B cell (primary cell): Measurements from ENCODE around the gene DNM1L. TPM values are rescaled to one million over a fixed set of nuclear protein-coding genes. Genes with fewer than 3 reads are reported as not detected.

Experiments used
- ATAC-seq: fragments of 200-7000 bp; cut with Tn5 transposase; one replicate; pipeline ENCODE4 v1.10.0; 2021; ENCODE audit warnings: low read depth, mild to moderate bottlenecking, moderate number of reproducible peaks, moderate library complexity
- CTCF ChIA-PET: fragments of 350-600 bp; sonication (Branson Sonifier 250); formaldehyde crosslinking; loops from one replicate; lab custom pipeline; 2021; ENCODE audit warnings: antibody characterized with exemption, inconsistent platforms; lab: Charles Lee
- POLR2A ChIA-PET: fragments of 350-600 bp; sonication (Branson Sonifier 250); formaldehyde crosslinking; loops from one replicate; lab custom pipeline; 2021; ENCODE audit warnings: antibody characterized with exemption; lab: Charles Lee
- DNase-seq: peaks from one replicate; pipeline ENCODE4 v3.0.0; 2013
- H2AFZ ChIP-seq: 2 replicates; pipeline ENCODE4 v1.6.1; 2012; ENCODE audit warnings: mild to moderate bottlenecking, low read depth, low read length; ENCODE audit not compliant: insufficient read depth, poor library complexity, severe bottlenecking
- H3K27ac ChIP-seq, 2 donors: 1 replicate in 1 of 2; 2 replicates in 1 of 2; pipeline ENCODE4 v1.5.1; 2012 to 2013; ENCODE audit warnings: low read length in 2 of 2, mild to moderate bottlenecking in 2 of 2, moderate library complexity in 1 of 2
- H3K27me3 ChIP-seq, 4 experiments: fragments of 200-600 bp in 1 of 4; sonication (generic) in 1 of 4; replicated peaks in 1 of 4; 1 replicate in 2 of 4; 2 replicates in 2 of 4; pipeline versions ENCODE4 v1.6.1 to v1.7.0; 2013 to 2016; ENCODE audit warnings: low read length in 3 of 4, mild to moderate bottlenecking in 2 of 4, mixed read lengths in 1 of 4, moderate library complexity in 1 of 4; ENCODE audit not compliant: insufficient read depth in 4 of 4, control insufficient read depth in 3 of 4; ENCODE audit errors: control extremely low read depth in 1 of 4
- H3K36me3 ChIP-seq, 2 experiments: replicated peaks in 1 of 2; 1 replicate in 1 of 2; 2 replicates in 1 of 2; pipeline versions ENCODE4 v1.6.1 to v1.7.1; 2013; ENCODE audit warnings: low read length in 1 of 2; ENCODE audit not compliant: insufficient read depth in 2 of 2, control insufficient read depth in 1 of 2; ENCODE audit errors: control extremely low read depth in 1 of 2, extremely low read depth in 1 of 2
- H3K4me1 ChIP-seq, 2 donors: fragments of 200-600 bp in 1 of 2; sonication (generic) in 1 of 2; 1 replicate in 1 of 2; 2 replicates in 1 of 2; pipeline versions ENCODE4 v1.5.1 to v1.6.1; 2013 to 2017; ENCODE audit warnings: low read length in 2 of 2; ENCODE audit not compliant: control insufficient read depth in 2 of 2, insufficient read depth in 2 of 2
- H3K4me2 ChIP-seq: replicated peaks from 2 replicates; pipeline ENCODE3; 2012; ENCODE audit warnings: mild to moderate bottlenecking, low read depth, low read length; ENCODE audit not compliant: poor library complexity, severe bottlenecking
- H3K4me3 ChIP-seq, 5 experiments: fragments of 200-600 bp in 1 of 5; sonication (generic) in 1 of 5; 1 replicate in 3 of 5; 2 replicates in 2 of 5; pipeline versions ENCODE4 v1.5.1 to v1.7.0; 2011 to 2016; ENCODE audit warnings: low read length in 4 of 5, mild to moderate bottlenecking in 4 of 5, low read depth in 2 of 5, control low read depth in 1 of 5, moderate library complexity in 1 of 5; ENCODE audit not compliant: insufficient read depth in 1 of 5; ENCODE audit errors: control extremely low read depth in 1 of 5, extremely low read depth in 1 of 5
- H3K79me2 ChIP-seq: fragments of 200-600 bp; sonication (generic); one replicate; pipeline ENCODE4 v1.6.0; 2016; ENCODE audit warnings: low read length; ENCODE audit not compliant: control insufficient read depth, insufficient read depth
- H3K9ac ChIP-seq: fragments of 200-600 bp; sonication (generic); 2 replicates; pipeline ENCODE4 v1.6.1; 2017; ENCODE audit warnings: mild to moderate bottlenecking, low read length, moderate library complexity
- H3K9me3 ChIP-seq, 3 donors: one replicate each; pipeline versions ENCODE4 v1.6.1 to v1.7.1; 2013; ENCODE audit warnings: low read length in 2 of 3; ENCODE audit not compliant: control insufficient read depth in 2 of 3, insufficient read depth in 1 of 3; ENCODE audit errors: control extremely low read depth in 1 of 3
- H4K20me1 ChIP-seq: 2 replicates; pipeline ENCODE4 v1.6.0; 2012; ENCODE audit warnings: mild to moderate bottlenecking, low read length; ENCODE audit not compliant: insufficient read depth, control insufficient read depth, poor library complexity, severe bottlenecking
- H3K27ac Mint-ChIP-seq: one replicate; pipeline ENCODE4 v1.8.0; 2021; ENCODE audit warnings: mixed read lengths
- H3K27me3 Mint-ChIP-seq: one replicate; pipeline ENCODE4 v1.8.0; 2021; ENCODE audit warnings: mixed read lengths
- H3K4me1 Mint-ChIP-seq: one replicate; pipeline ENCODE4 v1.8.0; 2021; ENCODE audit warnings: mixed read lengths
- H3K4me3 Mint-ChIP-seq: one replicate; pipeline ENCODE4 v1.8.0; 2021; ENCODE audit warnings: mixed read lengths
- H3K9me3 Mint-ChIP-seq: one replicate; pipeline ENCODE4 v1.8.0; 2022; ENCODE audit warnings: mixed read lengths; ENCODE audit not compliant: insufficient read depth
- EZH2 ChIP-seq: IDR thresholded peaks from 2 replicates; pipeline ENCODE4 v1.6.1; 2012; ENCODE audit warnings: borderline replicate concordance, low read depth, mild to moderate bottlenecking, moderate library complexity, low read length; ENCODE audit not compliant: insufficient read depth, poor library complexity, severe bottlenecking
- WGBS: methylation state at CpG from one replicate; pipeline ENCODE4 v1.1.5; 2013; ENCODE audit warnings: missing lambda C conversion rate; ENCODE audit not compliant: insufficient coverage; 5-methylcytosine and 5-hydroxymethylcytosine counted together
- intact Hi-C: fragments of 100-400 bp; cut with micrococcal nuclease; formaldehyde crosslinking; loops from one replicate; pipeline ENCODE4 v1.10.0; 2022
- polyA plus RNA-seq: library from polyadenylated mRNA; depleted of rRNA; stranded (reverse); fragments of >200 nt; gene quantifications from 2 replicates; pipeline ENCODE4 v1.2.3, GENCODE V29; 2012
- total RNA-seq, 2 donors: library from RNA; stranded (reverse); fragments of 120-200 nt in 1 of 2; gene quantifications; 1 replicate in 1 of 2; 2 replicates in 1 of 2; pipeline versions ENCODE4 v1.2.3 to v1.2.4, GENCODE V29; 2013 to 2022
- TF ChIP-seq, protein P1 (sequence below): fragments of 200-600 bp; IDR thresholded peaks from one replicate; pipeline ENCODE4 v1.8.0; 2022; ENCODE audit warnings: antibody characterized with exemption, mild to moderate bottlenecking

The DNM1L gene
- total and polyA plus RNA-seq, 2 donors (not counting 1 experiment from before 2014, with no cell fraction given): 23.3 to 74.2 TPM

DNA sequence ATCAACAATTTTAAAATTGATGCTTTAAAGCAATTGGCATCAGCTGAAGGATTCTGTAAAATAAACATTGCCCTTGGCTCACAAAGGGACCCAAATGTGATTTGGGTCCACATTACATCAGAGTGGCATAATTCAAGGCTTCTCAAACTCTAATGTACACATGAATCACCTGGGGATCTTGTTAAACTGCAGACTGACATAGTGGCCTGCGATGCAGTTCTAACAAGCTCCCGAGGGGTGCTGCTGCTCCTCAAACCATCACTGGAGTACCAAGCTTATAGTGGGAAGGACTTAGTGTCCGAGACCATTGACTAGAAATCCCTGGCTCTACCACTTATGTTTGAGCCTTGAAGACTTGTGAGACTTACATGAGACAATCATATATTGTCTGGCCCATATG, 31.8 kb upstream of the DNM1L start:
- H3K27ac ChIP-seq: no peak overlapping the region
- no peak overlapping the region for H3K4me2 ChIP-seq
- POLR2A ChIA-PET: no interaction called here
- DNase-seq (no peak), ATAC-seq (no peak)
- intact Hi-C loops: no loop called here
- Mint-ChIP-seq H3K9me3 (no peaks in the 10 kb centered on the region), H3K4me1 (no peaks in the 10 kb centered on the region), H3K4me3 (no peak overlapping the region), H3K27ac (no peak overlapping the region), H3K27me3 (no peaks in the 10 kb centered on the region)
- H3K36me3 ChIP-seq: no peaks in the 10 kb centered on the region
- no peaks in the 10 kb centered on the region for H3K27me3 ChIP-seq
- no peak overlapping the region for H3K4me3 ChIP-seq
- no peak overlapping the region for H3K9ac ChIP-seq
- H4K20me1 ChIP-seq: no peaks in the 10 kb centered on the region
- no peak overlapping the region for H2AFZ ChIP-seq
- H3K4me1 ChIP-seq: no peaks in the 10 kb centered on the region
- TF ChIP-seq EZH2: no peak
- TF ChIP-seq, protein P1, sequence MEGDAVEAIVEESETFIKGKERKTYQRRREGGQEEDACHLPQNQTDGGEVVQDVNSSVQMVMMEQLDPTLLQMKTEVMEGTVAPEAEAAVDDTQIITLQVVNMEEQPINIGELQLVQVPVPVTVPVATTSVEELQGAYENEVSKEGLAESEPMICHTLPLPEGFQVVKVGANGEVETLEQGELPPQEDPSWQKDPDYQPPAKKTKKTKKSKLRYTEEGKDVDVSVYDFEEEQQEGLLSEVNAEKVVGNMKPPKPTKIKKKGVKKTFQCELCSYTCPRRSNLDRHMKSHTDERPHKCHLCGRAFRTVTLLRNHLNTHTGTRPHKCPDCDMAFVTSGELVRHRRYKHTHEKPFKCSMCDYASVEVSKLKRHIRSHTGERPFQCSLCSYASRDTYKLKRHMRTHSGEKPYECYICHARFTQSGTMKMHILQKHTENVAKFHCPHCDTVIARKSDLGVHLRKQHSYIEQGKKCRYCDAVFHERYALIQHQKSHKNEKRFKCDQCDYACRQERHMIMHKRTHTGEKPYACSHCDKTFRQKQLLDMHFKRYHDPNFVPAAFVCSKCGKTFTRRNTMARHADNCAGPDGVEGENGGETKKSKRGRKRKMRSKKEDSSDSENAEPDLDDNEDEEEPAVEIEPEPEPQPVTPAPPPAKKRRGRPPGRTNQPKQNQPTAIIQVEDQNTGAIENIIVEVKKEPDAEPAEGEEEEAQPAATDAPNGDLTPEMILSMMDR: no peak
- CTCF ChIA-PET: interaction anchor here (1.6 kb wide), 1 partner anchor 10 kb away, joined by 4 read pairs; no protein-coding TSS in a partner anchor
- no peaks in the 10 kb centered on the region for H3K9me3 ChIP-seq
- WGBS: 100% methylated on average over 1 of the region's 3 CpGs
- no peaks in the 10 kb centered on the region for H3K79me2 ChIP-seq

- no peaks in the 10 kb centered on the region for H3K27me3 ChIP-seq
- 70% methylated on average over 2 of the region's 2 CpGs for WGBS
Observed at GRCh38 chr12:32650508-32650907, 28.6 kb upstream of the DNM1L start.

More at GRCh38 chr12:32650508-32650907, 28.6 kb upstream of the DNM1L start:
- ATAC-seq: no peak
- H3K4me1 ChIP-seq: no peaks in the 10 kb centered on the region
- H3K4me1 Mint-ChIP-seq: no peaks in the 10 kb centered on the region
- H3K4me3 ChIP-seq: no peak overlapping the region
- no peaks in the 10 kb centered on the region for H3K36me3 ChIP-seq
- H4K20me1 ChIP-seq: no peaks in the 10 kb centered on the region
- no peak overlapping the region for H3K9ac ChIP-seq
- no peak overlapping the region for H3K27ac Mint-ChIP-seq
- H3K27ac ChIP-seq: no peak overlapping the region
- H3K9me3 ChIP-seq: no peaks in the 10 kb centered on the region
- intact Hi-C loops: no loop called here
- ChIA-PET CTCF (no interaction called here), POLR2A (no interaction called here)
- no peak for DNase-seq
- no peaks in the 10 kb centered on the region for H3K27me3 Mint-ChIP-seq
- no peaks in the 10 kb centered on the region for H3K9me3 Mint-ChIP-seq
- H3K79me2 ChIP-seq: no peaks in the 10 kb centered on the region
- no peak overlapping the region for H3K4me2 ChIP-seq
- no peak overlapping the region for H2AFZ ChIP-seq
- no peak overlapping the region for H3K4me3 Mint-ChIP-seq
- TF ChIP-seq, protein P1: no peak
- no peak for TF ChIP-seq EZH2
